K562 (cell line): ENCODE data around the gene GPN1. TPM values are rescaled to one million over a fixed set of nuclear protein-coding genes. Genes with fewer than 3 reads are reported as not detected.

Source experiments
- ATAC-seq: fragments of 200-7000 bp; cut with Tn5 transposase; 3 replicates; pipeline ENCODE4 v1.9.1; 2020; ENCODE audit warnings: moderate library complexity
- BruUV-seq: library from RNA; stranded (reverse); fragments of 400-500 nt; replicated peaks from 2 replicates; lab custom pipeline; 2021; lab: Mats Ljungman, UMichigan
- CTCF ChIA-PET: fragments of 300-600 bp; formaldehyde crosslinking; extraction: SDS; loops from one replicate; lab custom pipeline; 2021; ENCODE audit warnings: low intra/inter-chr PET ratio; lab: Yijun Ruan, JAX
- POLR2A ChIA-PET: fragments of 300-600, 350-650 bp; sonication (Branson Sonifier 250); formaldehyde crosslinking; extraction: SDS; loops from one replicate; lab custom pipeline; 2021; ENCODE audit warnings: antibody characterized with exemption, inconsistent platforms; lab: Yijun Ruan, JAX
- DNase-seq, 4 experiments: peaks; one replicate each; pipeline versions ENCODE4 v3.0.0 to v3.0.0-alpha.2; 2011 to 2018; ENCODE audit warnings: low spot score in 3 of 4, mixed read lengths in 3 of 4; ENCODE audit errors: extremely low read depth in 1 of 4
- FAIRE-seq: peaks from 2 replicates; lab custom pipeline; 2011; peaks lifted over from hg19 to GRCh38; lab: Jason Lieb, UNC
- H2AFZ ChIP-seq: 2 replicates; pipeline ENCODE4 v1.6.0; 2011; ENCODE audit warnings: low read depth, low read length, control low read depth, inconsistent platforms
- H3K27ac ChIP-seq: fragments of 200-600 bp; 3 replicates; pipeline ENCODE4 v1.8.0; 2011; ENCODE audit warnings: low read depth, mild to moderate bottlenecking, control low read depth, inconsistent platforms, low read length, moderate library complexity, mixed read lengths; ENCODE audit errors: extremely low read depth
- H3K27me3 ChIP-seq, 2 experiments: fragments of 300-600 bp in 1 of 2; 2 replicates in 1 of 2; 3 replicates in 1 of 2; pipeline versions ENCODE4 v1.6.0 to v1.8.0; 2011; ENCODE audit warnings: inconsistent platforms in 2 of 2, low read length in 2 of 2, mild to moderate bottlenecking in 1 of 2, mixed read lengths in 1 of 2, moderate library complexity in 1 of 2; ENCODE audit not compliant: control insufficient read depth in 2 of 2, insufficient read depth in 2 of 2
- H3K36me3 ChIP-seq: fragments of 300-600 bp; 3 replicates; pipeline ENCODE4 v1.8.0; 2011; ENCODE audit warnings: mild to moderate bottlenecking, low read length, inconsistent platforms; ENCODE audit not compliant: control insufficient read depth, insufficient read depth
- H3K4me1 ChIP-seq, 2 experiments: fragments of 200-600 bp in 1 of 2; replicated peaks in 1 of 2; 2 replicates in 1 of 2; 3 replicates in 1 of 2; pipeline versions ENCODE4 v1.5.1 to v1.8.0; 2011; ENCODE audit warnings: inconsistent platforms in 2 of 2, low read length in 2 of 2, mild to moderate bottlenecking in 1 of 2, mixed read lengths in 1 of 2, moderate library complexity in 1 of 2; ENCODE audit not compliant: control insufficient read depth in 2 of 2, insufficient read depth in 2 of 2
- H3K4me2 ChIP-seq: 2 replicates; pipeline ENCODE4 v1.6.1; 2011; ENCODE audit warnings: low read length, control low read depth, inconsistent platforms, mixed read lengths; ENCODE audit not compliant: insufficient read depth
- H3K4me3 ChIP-seq: fragments of 200-600 bp; sonication (generic), shearing (Covaris generic); 2 replicates; pipeline ENCODE4 v1.5.1; 2016; ENCODE audit warnings: control low read depth, inconsistent platforms
- H3K79me2 ChIP-seq: fragments of 200-600 bp; 3 replicates; pipeline ENCODE4 v1.8.0; 2011; ENCODE audit warnings: low read length, inconsistent platforms; ENCODE audit not compliant: control insufficient read depth, insufficient read depth
- H3K9ac ChIP-seq, 2 experiments: 2 replicates each; pipeline versions ENCODE4 v1.6.0 to v1.6.1; 2011; ENCODE audit warnings: low read depth in 2 of 2, low read length in 2 of 2, control low read depth in 1 of 2, inconsistent platforms in 1 of 2, mild to moderate bottlenecking in 1 of 2, mixed read lengths in 1 of 2; ENCODE audit not compliant: insufficient read depth in 1 of 2
- H3K9me1 ChIP-seq: one replicate; pipeline ENCODE4 v1.6.0; 2011; ENCODE audit warnings: inconsistent platforms, mild to moderate bottlenecking, low read length, moderate library complexity; ENCODE audit not compliant: control insufficient read depth, insufficient read depth
- H3K9me3 ChIP-seq: replicated peaks from 2 replicates; pipeline ENCODE4 v1.5.1; 2011; ENCODE audit warnings: low read depth, low read length, inconsistent platforms; ENCODE audit not compliant: control insufficient read depth, insufficient read depth
- H4K20me1 ChIP-seq: replicated peaks from 2 replicates; pipeline ENCODE4 v1.6.1; 2011; ENCODE audit warnings: low read length, inconsistent platforms, mixed read lengths; ENCODE audit not compliant: control insufficient read depth, insufficient read depth
- CREBBP ChIP-seq: IDR thresholded peaks from one replicate; pipeline ENCODE4 v1.6.1; 2012; ENCODE audit warnings: low read depth, mild to moderate bottlenecking, control low read depth, inconsistent platforms, low read length
- PML ChIP-seq: IDR thresholded peaks from 2 replicates; pipeline ENCODE4 v1.6.1; 2012; ENCODE audit warnings: low read length, inconsistent platforms
- SREBF1 ChIP-seq: fragments of 150-350 bp; IDR thresholded peaks from 2 replicates; pipeline ENCODE4 v1.6.1; 2014; ENCODE audit warnings: antibody characterized with exemption, low read depth, low read length, borderline replicate concordance
- TFE3 ChIP-seq: fragments of 450-650 bp; formaldehyde crosslinking; IDR thresholded peaks from 2 replicates; pipeline ENCODE4 v1.4.0; 2020; ENCODE audit warnings: mild to moderate bottlenecking, mixed read lengths
- TSC22D4 ChIP-seq: fragments of 450-650 bp; IDR thresholded peaks from 2 replicates; pipeline ENCODE4 v1.6.1; 2016; ENCODE audit warnings: missing genetic modification characterization, missing biosample characterization, control low read depth
- ZNF3 ChIP-seq: fragments of 250-450 bp; sonication (Bioruptor Pico); IDR thresholded peaks from 2 replicates; pipeline ENCODE4 v1.5.0; 2021; ENCODE audit warnings: mild to moderate bottlenecking, moderate library complexity
- ZNF699 ChIP-seq: fragments of 250-450 bp; sonication (Bioruptor Pico); IDR thresholded peaks from 2 replicates; pipeline ENCODE4 v1.8.0; 2021; ENCODE audit warnings: mild to moderate bottlenecking, moderate library complexity; ENCODE audit not compliant: insufficient replicate concordance
- WGBS: fragments of 100-300 bp; shearing (Covaris generic); methylation state at CpG from one replicate; pipeline ENCODE4 v1.1.6; 2016; ENCODE audit warnings: low coverage, mixed read lengths; ENCODE audit not compliant: insufficient coverage; ENCODE audit errors: missing lambda C conversion rate; 5-methylcytosine and 5-hydroxymethylcytosine counted together
- in situ Hi-C: fragments of 300-500 bp; cut with MboI; formaldehyde crosslinking; loops from 4 replicates; pipeline ENCODE4 v1.15.0; 2018; ENCODE audit warnings: inconsistent platforms, mixed read lengths
- intact Hi-C: fragments of 100-400 bp; cut with micrococcal nuclease; formaldehyde crosslinking; loops from 2 replicates; pipeline ENCODE4 v1.14.2; 2022
- polyA plus RNA-seq, 8 experiments: library from polyadenylated mRNA; depleted of rRNA in 4 of 8; stranded (reverse) in 5 of 8; unstranded in 3 of 8; fragments of >200 nt; fragmentation: Nextera tagmentation in 2 of 8; fragmentation: Illumina TruSeq in 1 of 8; extraction: Ambion mirVana in 2 of 8; extraction: Trizol in 1 of 8; gene quantifications; 2 replicates each; pipeline versions ENCODE4 v1.2.1 to v1.2.3, GENCODE V29; 2011 to 2014; ENCODE audit warnings: inconsistent platforms in 1 of 8, missing spikeins in 1 of 8
- total RNA-seq, 7 experiments: library from RNA; depleted of rRNA in 6 of 7; stranded (reverse); fragments of >200 nt in 6 of 7; fragmentation: Illumina TruSeq in 2 of 7; extraction: Trizol in 2 of 7; gene quantifications; 2 replicates each; pipeline versions ENCODE4 v1.2.1 to v1.2.3, GENCODE V29; 2011 to 2021; ENCODE audit warnings: low replicate concordance in 1 of 7
- TF ChIP-seq, protein P1 (sequence below): fragments of 450-650 bp; IDR thresholded peaks from 2 replicates; pipeline ENCODE4 v1.7.1; 2018; ENCODE audit warnings: mild to moderate bottlenecking, low read depth; ENCODE audit not compliant: partially characterized antibody
- TF ChIP-seq, protein P2 (sequence below): fragments of 250-450 bp; sonication (Bioruptor Pico); IDR thresholded peaks from 2 replicates; pipeline ENCODE4 v1.4.0; 2020; ENCODE audit warnings: borderline replicate concordance

The GPN1 gene
- total and polyA plus RNA-seq, 9 of the 15 experiments (the other 6 are each of a cell fraction or from before 2014, with no cell fraction given), result 23.4 to 171 (median 48.2) TPM

GRCh38 chr2:27689424-27689823 is 60.6 kb downstream of the GPN1 start:
- no peaks in the 10 kb centered on the region for H3K4me1 ChIP-seq
- no peak overlapping the region for H3K4me3 ChIP-seq
- FAIRE-seq (no peak), ATAC-seq (no peak), DNase-seq (no peak)
- H3K4me2 ChIP-seq, result no peak overlapping the region
- H3K27ac ChIP-seq, result no peak overlapping the region
- H3K27me3 ChIP-seq, result no peaks in the 10 kb centered on the region
- no TSS peak for BruUV-seq
- H3K79me2 ChIP-seq, result no peaks in the 10 kb centered on the region
- ChIA-PET POLR2A (interaction anchor here (0.6 kb wide), 1 partner anchor 645 kb away, joined by 4 read pairs; no protein-coding TSS in a partner anchor), CTCF (no interaction called here)
- in situ Hi-C loops, result no loop called here
- H3K9me3 ChIP-seq, result no peaks in the 10 kb centered on the region
- H4K20me1 ChIP-seq, result no peaks in the 10 kb centered on the region
- intact Hi-C loops, result no loop called here
- no peaks in the 10 kb centered on the region for H3K9me1 ChIP-seq
- H3K36me3 ChIP-seq, result peaks cover 47% of the 10 kb centered on the region
- TF ChIP-seq SREBF1, result no peak
- no peak for TF ChIP-seq PML
- TF ChIP-seq TFE3 (CRISPR knock-in tag), result no peak
- TF ChIP-seq ZNF3, result no peak
- no peak overlapping the region for H2AFZ ChIP-seq
- WGBS, result 97% methylated on average over 2 of the region's 2 CpGs
- H3K9ac ChIP-seq, result no peak overlapping the region

GRCh38 chr2:27690052-27690451 is 61.2 kb downstream of the GPN1 start:
- Histone ChIP-seq H2AFZ (no peak overlapping the region), H3K27me3 (no peaks in the 10 kb centered on the region), H3K9me1 (no peaks in the 10 kb centered on the region), H4K20me1 (no peaks in the 10 kb centered on the region), H3K4me1 (no peaks in the 10 kb centered on the region), H3K79me2 (no peaks in the 10 kb centered on the region), H3K4me2 (no peak overlapping the region), H3K4me3 (no peak overlapping the region), H3K27ac (no peak overlapping the region), H3K36me3 (peaks cover 41% of the 10 kb centered on the region), H3K9me3 (no peaks in the 10 kb centered on the region), H3K9ac (no peak overlapping the region)
- intact Hi-C loops (no loop called here), in situ Hi-C loops (no loop called here)
- no peak for DNase-seq
- FAIRE-seq, result no peak
- ChIA-PET POLR2A (interaction anchor here (0.6 kb wide), 1 partner anchor 644 kb away, joined by 4 read pairs; no protein-coding TSS in a partner anchor), CTCF (interaction anchor here (0.6 kb wide), 1 partner anchor 81 kb away, joined by 4 read pairs; the partner anchor contains the start of gene MRPL33)
- no TSS peak for BruUV-seq
- ATAC-seq, result no peak
- no peak for TF ChIP-seq CREBBP
- TF ChIP-seq, protein P1, sequence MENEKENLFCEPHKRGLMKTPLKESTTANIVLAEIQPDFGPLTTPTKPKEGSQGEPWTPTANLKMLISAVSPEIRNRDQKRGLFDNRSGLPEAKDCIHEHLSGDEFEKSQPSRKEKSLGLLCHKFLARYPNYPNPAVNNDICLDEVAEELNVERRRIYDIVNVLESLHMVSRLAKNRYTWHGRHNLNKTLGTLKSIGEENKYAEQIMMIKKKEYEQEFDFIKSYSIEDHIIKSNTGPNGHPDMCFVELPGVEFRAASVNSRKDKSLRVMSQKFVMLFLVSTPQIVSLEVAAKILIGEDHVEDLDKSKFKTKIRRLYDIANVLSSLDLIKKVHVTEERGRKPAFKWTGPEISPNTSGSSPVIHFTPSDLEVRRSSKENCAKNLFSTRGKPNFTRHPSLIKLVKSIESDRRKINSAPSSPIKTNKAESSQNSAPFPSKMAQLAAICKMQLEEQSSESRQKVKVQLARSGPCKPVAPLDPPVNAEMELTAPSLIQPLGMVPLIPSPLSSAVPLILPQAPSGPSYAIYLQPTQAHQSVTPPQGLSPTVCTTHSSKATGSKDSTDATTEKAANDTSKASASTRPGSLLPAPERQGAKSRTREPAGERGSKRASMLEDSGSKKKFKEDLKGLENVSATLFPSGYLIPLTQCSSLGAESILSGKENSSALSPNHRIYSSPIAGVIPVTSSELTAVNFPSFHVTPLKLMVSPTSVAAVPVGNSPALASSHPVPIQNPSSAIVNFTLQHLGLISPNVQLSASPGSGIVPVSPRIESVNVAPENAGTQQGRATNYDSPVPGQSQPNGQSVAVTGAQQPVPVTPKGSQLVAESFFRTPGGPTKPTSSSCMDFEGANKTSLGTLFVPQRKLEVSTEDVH, result no peak
- TF ChIP-seq, protein P2, sequence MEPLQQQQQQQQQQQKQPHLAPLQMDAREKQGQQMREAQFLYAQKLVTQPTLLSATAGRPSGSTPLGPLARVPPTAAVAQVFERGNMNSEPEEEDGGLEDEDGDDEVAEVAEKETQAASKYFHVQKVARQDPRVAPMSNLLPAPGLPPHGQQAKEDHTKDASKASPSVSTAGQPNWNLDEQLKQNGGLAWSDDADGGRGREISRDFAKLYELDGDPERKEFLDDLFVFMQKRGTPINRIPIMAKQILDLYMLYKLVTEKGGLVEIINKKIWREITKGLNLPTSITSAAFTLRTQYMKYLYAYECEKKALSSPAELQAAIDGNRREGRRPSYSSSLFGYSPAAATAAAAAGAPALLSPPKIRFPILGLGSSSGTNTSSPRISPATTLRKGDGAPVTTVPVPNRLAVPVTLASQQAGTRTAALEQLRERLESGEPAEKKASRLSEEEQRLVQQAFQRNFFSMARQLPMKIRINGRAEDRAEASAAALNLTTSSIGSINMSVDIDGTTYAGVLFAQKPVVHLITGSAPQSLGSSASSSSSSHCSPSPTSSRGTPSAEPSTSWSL, result no peak
- TF ChIP-seq ZNF699 (CRISPR knock-in tag), result no peak
- no peak for TF ChIP-seq TSC22D4 (tag)
